Trophoblast cell (in vitro differentiated cells and primary cell): ENCODE results near the gene ANAPC10.

Experiments
- DNase-seq, 2 donors: peaks; one replicate each; pipeline ENCODE4 v3.0.0-alpha.2; 2016
- H2AFZ ChIP-seq: 2 replicates; pipeline ENCODE4 v1.6.1; 2013; ENCODE audit warnings: low read length, moderate library complexity, mild to moderate bottlenecking; ENCODE audit not compliant: insufficient read depth, poor library complexity
- H2AK5ac ChIP-seq: 2 replicates; pipeline ENCODE4 v1.6.1; 2013; ENCODE audit warnings: mild to moderate bottlenecking, low read length
- H2BK120ac ChIP-seq: 2 replicates; pipeline ENCODE4 v1.6.1; 2013; ENCODE audit warnings: low read length, mild to moderate bottlenecking, moderate library complexity; ENCODE audit not compliant: insufficient read depth, poor library complexity
- H2BK12ac ChIP-seq: 2 replicates; pipeline ENCODE4 v1.6.1; 2013; ENCODE audit warnings: mild to moderate bottlenecking, low read length, moderate library complexity
- H2BK5ac ChIP-seq: 2 replicates; pipeline ENCODE4 v1.6.1; 2013; ENCODE audit warnings: low read length, low read depth, moderate library complexity, mild to moderate bottlenecking; ENCODE audit not compliant: poor library complexity
- H3K14ac ChIP-seq: 2 replicates; pipeline ENCODE4 v1.6.1; 2013; ENCODE audit warnings: mild to moderate bottlenecking, low read length
- H3K18ac ChIP-seq: 2 replicates; pipeline ENCODE4 v1.6.1; 2013; ENCODE audit warnings: mild to moderate bottlenecking, low read length
- H3K23ac ChIP-seq: 2 replicates; pipeline ENCODE4 v1.6.1; 2013; ENCODE audit warnings: low read length
- H3K27ac ChIP-seq: 2 replicates; pipeline ENCODE4 v1.5.1; 2013; ENCODE audit warnings: low read depth, mild to moderate bottlenecking, inconsistent platforms, low read length, moderate library complexity
- H3K27me3 ChIP-seq: 2 replicates; pipeline ENCODE4 v1.6.1; 2013; ENCODE audit warnings: inconsistent platforms, mild to moderate bottlenecking, low read length, moderate library complexity; ENCODE audit not compliant: insufficient read depth
- H3K36me3 ChIP-seq, 2 experiments: 1 replicate in 1 of 2; 2 replicates in 1 of 2; pipeline ENCODE4 v1.6.1; 2013; ENCODE audit warnings: low read length in 2 of 2, mild to moderate bottlenecking in 2 of 2, moderate library complexity in 1 of 2; ENCODE audit not compliant: insufficient read depth in 2 of 2, control insufficient read depth in 1 of 2
- H3K4ac ChIP-seq: 2 replicates; pipeline ENCODE4 v1.6.1; 2013; ENCODE audit warnings: low read depth, mild to moderate bottlenecking, low read length, moderate library complexity
- H3K4me1 ChIP-seq, 2 experiments: 1 replicate in 1 of 2; 2 replicates in 1 of 2; pipeline ENCODE4 v1.6.1; 2013; ENCODE audit warnings: low read length in 2 of 2, mild to moderate bottlenecking in 2 of 2, moderate library complexity in 1 of 2; ENCODE audit not compliant: insufficient read depth in 2 of 2, control insufficient read depth in 1 of 2
- H3K4me2 ChIP-seq: 2 replicates; pipeline ENCODE4 v1.6.1; 2013; ENCODE audit warnings: inconsistent platforms, mild to moderate bottlenecking, low read length, moderate library complexity
- H3K4me3 ChIP-seq: 2 replicates; pipeline ENCODE4 v1.5.1; 2013; ENCODE audit warnings: mild to moderate bottlenecking, low read depth, low read length, inconsistent platforms
- H3K79me1 ChIP-seq: one replicate; pipeline ENCODE4 v1.6.1; 2013; ENCODE audit warnings: low read length
- H3K79me2 ChIP-seq: 2 replicates; pipeline ENCODE4 v1.6.1; 2013; ENCODE audit warnings: low read length, mild to moderate bottlenecking; ENCODE audit not compliant: control insufficient read depth, insufficient read depth, poor library complexity
- H3K9ac ChIP-seq: 2 replicates; pipeline ENCODE4 v1.6.1; 2013; ENCODE audit warnings: mild to moderate bottlenecking, low read length
- H3K9me3 ChIP-seq: 2 replicates; pipeline ENCODE4 v1.6.1; 2013; ENCODE audit warnings: low read depth, mild to moderate bottlenecking, control low read depth, inconsistent platforms, low read length; ENCODE audit not compliant: insufficient read depth
- H4K12ac ChIP-seq: 2 replicates; pipeline ENCODE4 v1.6.1; 2013; ENCODE audit warnings: low read depth, mild to moderate bottlenecking, low read length, moderate library complexity
- H4K8ac ChIP-seq: 2 replicates; pipeline ENCODE4 v1.6.1; 2013; ENCODE audit warnings: low read depth, mild to moderate bottlenecking, low read length, moderate library complexity
- H4K91ac ChIP-seq: one replicate; pipeline ENCODE4 v1.6.1; 2013; ENCODE audit warnings: low read depth, mild to moderate bottlenecking, low read length, moderate library complexity
- WGBS: extraction: QIAGEN DNeasy Blood & Tissue Kit; methylation state at CpG from one replicate; pipeline ENCODE4 v1.1.7; 2013; ENCODE audit warnings: missing lambda C conversion rate; ENCODE audit not compliant: insufficient read length, insufficient coverage; ENCODE audit errors: extremely low coverage; 5-methylcytosine and 5-hydroxymethylcytosine counted together

Gene ANAPC10

GRCh38 chr4:144954230-144954629, 143.8 kb downstream of the ANAPC10 start:
- no peaks in the 10 kb centered on the region for H3K79me2 ChIP-seq

GRCh38 chr4:144948421-144948820, 149.6 kb downstream of the ANAPC10 start:
- no CpG with 5 or more reads among the region's 5 CpGs for WGBS
- Histone ChIP-seq H2AFZ (no peak overlapping the region), H2BK5ac (no peak overlapping the region), H3K27ac (no peak overlapping the region), H3K4me2 (no peak overlapping the region), H3K4ac (no peak overlapping the region), H2BK120ac (no peak overlapping the region), H3K79me2 (no peaks in the 10 kb centered on the region), H3K79me1 (no peaks in the 10 kb centered on the region), H3K4me1 (peaks cover 0 to 2% of the 10 kb centered on the region in 2 experiments), H3K14ac (no peak overlapping the region), H3K27me3 (no peaks in the 10 kb centered on the region), H3K9ac (no peak overlapping the region), H4K8ac (no peak overlapping the region), H3K9me3 (no peaks in the 10 kb centered on the region), H2BK12ac (no peak overlapping the region), H2AK5ac (no peak overlapping the region), H4K12ac (no peak overlapping the region), H4K91ac (no peak overlapping the region), H3K18ac (no peak overlapping the region), H3K4me3 (no peak overlapping the region), H3K36me3 (no peaks in the 10 kb centered on the region), H3K23ac (no peak overlapping the region)
- DNase-seq, result no peak

More at GRCh38 chr4:144954230-144954629, 143.8 kb downstream of the ANAPC10 start:
- Histone ChIP-seq H3K4me3 (no peak overlapping the region), H3K27me3 (no peaks in the 10 kb centered on the region), H3K23ac (no peak overlapping the region), H3K36me3 (peaks cover 0 to 2% of the 10 kb centered on the region in 2 experiments), H3K27ac (no peak overlapping the region), H3K14ac (no peak overlapping the region), H3K4ac (no peak overlapping the region), H4K91ac (no peak overlapping the region), H4K8ac (no peak overlapping the region), H2BK5ac (no peak overlapping the region), H2AFZ (no peak overlapping the region), H3K79me1 (no peaks in the 10 kb centered on the region), H3K9ac (no peak overlapping the region), H2AK5ac (no peak overlapping the region), H3K4me2 (no peak overlapping the region), H3K9me3 (peaks cover 2% of the 10 kb centered on the region), H4K12ac (no peak overlapping the region), H3K4me1 (no peaks in the 10 kb centered on the region), H2BK12ac (no peak overlapping the region), H3K18ac (no peak overlapping the region), H2BK120ac (no peak overlapping the region)
- no peak for DNase-seq
- no CpG with 5 or more reads among the region's 1 CpG for WGBS

- H3K36me3 ChIP-seq, result no peaks in the 10 kb centered on the region
Measured at GRCh38 chr4:144948009-144948408, 150.0 kb downstream of the ANAPC10 start.

More at GRCh38 chr4:144948009-144948408, 150.0 kb downstream of the ANAPC10 start:
- Histone ChIP-seq H4K91ac (no peak overlapping the region), H2BK120ac (no peak overlapping the region), H3K4me2 (peak overlapping the region; percentile 34), H3K27ac (no peak overlapping the region), H3K18ac (no peak overlapping the region), H3K14ac (no peak overlapping the region), H4K12ac (no peak overlapping the region), H3K23ac (no peak overlapping the region), H3K4ac (no peak overlapping the region), H3K9ac (no peak overlapping the region), H3K79me1 (no peaks in the 10 kb centered on the region), H2BK12ac (no peak overlapping the region), H2AK5ac (no peak overlapping the region), H3K79me2 (no peaks in the 10 kb centered on the region), H2BK5ac (no peak overlapping the region), H3K27me3 (no peaks in the 10 kb centered on the region), H3K4me1 (peaks cover 0 to 2% of the 10 kb centered on the region in 2 experiments), H2AFZ (no peak overlapping the region), H4K8ac (no peak overlapping the region), H3K9me3 (no peaks in the 10 kb centered on the region), H3K4me3 (no peak overlapping the region)
- WGBS, result no CpG with 5 or more reads among the region's 2 CpGs
- DNase-seq, result peak in 1 of 2 donors; percentile 1
